ENCODE data around the gene SLC26A5.

Gene SLC26A5

GRCh38 chr7:103381280-103382031 is 64.6 kb downstream of the SLC26A5 start:
- no peak for DNase-seq (ENCODE audit: low spot score)
- in situ Hi-C loops (cut with MboI; ENCODE audit: low pct_unique_long_range_greater_than_20kb, low sequenced_read_pairs, unreplicated experiment): no loop called here
- no peak for TF ChIP-seq CTCF (IDR thresholded peaks at IDR 0.05; ENCODE audit: extremely low read depth, insufficient read depth, missing control alignments)

- in situ Hi-C loops (cut with MboI; ENCODE audit: low pct_unique_long_range_greater_than_20kb, low sequenced_read_pairs, unreplicated experiment): no loop called here
- no peak for TF ChIP-seq CTCF (IDR thresholded peaks at IDR 0.05; ENCODE audit: extremely low read depth, insufficient read depth, missing control alignments)
Observed at GRCh38 chr7:103380395-103381191, 65.4 kb downstream of the SLC26A5 start.

GRCh38 chr7:103379270-103379975 is 66.6 kb downstream of the SLC26A5 start:
- in situ Hi-C loops (cut with MboI; ENCODE audit: low pct_unique_long_range_greater_than_20kb, low sequenced_read_pairs, unreplicated experiment): no loop called here
- no peak for DNase-seq (ENCODE audit: low spot score)
- TF ChIP-seq CTCF (IDR thresholded peaks at IDR 0.05; ENCODE audit: extremely low read depth, insufficient read depth, missing control alignments): no peak

More at GRCh38 chr7:103380395-103381191, 65.4 kb downstream of the SLC26A5 start:
- DNase-seq (ENCODE audit: low spot score): no peak

GRCh38 chr7:103373866-103374643 is 72.0 kb downstream of the SLC26A5 start:
- in situ Hi-C loops (cut with MboI; ENCODE audit: low pct_unique_long_range_greater_than_20kb, low sequenced_read_pairs, unreplicated experiment): no loop called here
- no peak for DNase-seq (ENCODE audit: low spot score)
- TF ChIP-seq CTCF (IDR thresholded peaks at IDR 0.05; ENCODE audit: extremely low read depth, insufficient read depth, missing control alignments): no peak

- in situ Hi-C loops (cut with MboI; ENCODE audit: low pct_unique_long_range_greater_than_20kb, low sequenced_read_pairs, unreplicated experiment): no loop called here
- DNase-seq (ENCODE audit: low spot score): no peak
- no peak for TF ChIP-seq CTCF (IDR thresholded peaks at IDR 0.05; ENCODE audit: extremely low read depth, insufficient read depth, missing control alignments)
Observed at GRCh38 chr7:103369432-103369831, 76.6 kb downstream of the SLC26A5 start.

GRCh38 chr7:103349805-103350204 is 96.2 kb downstream of the SLC26A5 start:
- no peak for TF ChIP-seq CTCF (IDR thresholded peaks at IDR 0.05; ENCODE audit: extremely low read depth, insufficient read depth, missing control alignments)
- in situ Hi-C loops (cut with MboI; ENCODE audit: low pct_unique_long_range_greater_than_20kb, low sequenced_read_pairs, unreplicated experiment): no loop called here
- no peak for DNase-seq (ENCODE audit: low spot score)

Measured in GM13977 (cell line).